Dendritic cell treated with granulocyte-macrophage colony-stimulating factor and Interleukin-4, amounts not matched to agents 40 ng/mL and 50 ng/mL, for 4 days (primary cell): ENCODE results near the gene HMOX1.
"Not testable (repeated sequence)": the region's sequence is repeated elsewhere in the genome, so short reads cannot be mapped to it uniquely, and the experiment has no call there.

Experiments
- H3K27ac Mint-ChIP-seq: one replicate; pipeline ENCODE4 v1.8.0; 2022; ENCODE audit warnings: mild to moderate bottlenecking, mixed read lengths
- H3K27me3 Mint-ChIP-seq: one replicate; pipeline ENCODE4 v1.8.0; 2022; ENCODE audit warnings: mild to moderate bottlenecking, mixed read lengths
- H3K36me3 Mint-ChIP-seq: one replicate; pipeline ENCODE4 v1.8.0; 2022; ENCODE audit warnings: low read depth, mixed read lengths
- H3K4me1 Mint-ChIP-seq: one replicate; pipeline ENCODE4 v1.8.0; 2022; ENCODE audit warnings: low read depth, mixed read lengths
- H3K4me3 Mint-ChIP-seq: one replicate; pipeline ENCODE4 v1.8.0; 2022; ENCODE audit warnings: mild to moderate bottlenecking, moderate library complexity, mixed read lengths
- H3K9me3 Mint-ChIP-seq: one replicate; pipeline ENCODE4 v1.8.0; 2022; ENCODE audit warnings: mixed read lengths
- intact Hi-C: fragments of 100-400 bp; cut with micrococcal nuclease; formaldehyde crosslinking; loops from one replicate; pipeline ENCODE4 v1.15.0; 2022

The HMOX1 gene

DNA sequence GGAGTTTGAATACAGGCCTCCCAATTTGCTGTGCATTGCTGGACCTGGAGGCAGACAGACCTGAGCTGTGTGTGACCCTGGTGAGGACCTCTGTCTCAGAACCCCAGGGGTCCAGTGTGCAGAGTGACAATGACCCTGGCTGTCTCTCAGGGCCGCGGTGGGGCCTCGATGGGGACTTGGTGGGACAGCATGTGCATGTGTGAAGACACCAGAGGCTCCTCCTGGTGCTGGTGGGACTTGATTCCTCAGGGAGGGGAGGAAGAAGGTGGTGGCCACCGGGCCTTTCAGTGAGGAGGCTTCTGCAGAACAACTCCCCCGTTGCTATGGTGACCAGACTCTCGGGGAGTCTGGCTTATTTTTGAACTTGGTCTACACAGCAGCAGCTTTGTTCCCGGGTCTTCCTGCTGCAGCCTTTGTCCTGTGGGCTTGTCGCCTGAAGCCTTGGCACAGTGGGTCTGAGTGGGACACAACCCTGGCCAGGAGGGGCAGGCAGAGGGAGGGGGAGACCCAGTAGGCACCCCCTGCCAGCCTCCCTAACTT lies 54.4 kb downstream of the HMOX1 start:
- Mint-ChIP-seq H3K4me3 (no peak overlapping the region), H3K9me3 (peaks cover 24% of the 10 kb centered on the region), H3K27me3 (no peaks in the 10 kb centered on the region), H3K27ac (no peak overlapping the region), H3K4me1 (peaks cover 7% of the 10 kb centered on the region), H3K36me3 (peaks cover 68% of the 10 kb centered on the region)
- intact Hi-C loops = no loop called here

DNA sequence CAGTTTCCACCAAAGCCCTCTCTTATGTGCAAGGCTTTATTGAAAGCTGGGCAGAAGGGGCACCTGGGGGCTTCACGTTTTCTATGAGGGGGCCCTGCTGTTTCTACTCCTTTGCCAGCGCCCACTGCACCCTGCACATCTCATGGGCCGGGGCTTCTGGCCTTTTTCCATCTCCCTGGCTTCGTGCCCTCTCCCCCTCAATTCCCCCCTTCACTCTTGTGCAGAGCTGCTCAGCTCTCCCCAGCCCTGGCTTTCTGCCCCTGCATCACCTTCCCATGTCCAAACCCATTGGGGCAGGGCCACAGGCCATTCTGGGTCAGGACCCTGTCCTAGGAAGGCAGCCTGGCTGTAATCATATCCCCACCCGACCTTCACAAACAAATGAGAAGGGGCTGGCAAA lies 55.5 kb downstream of the HMOX1 start:
- Mint-ChIP-seq H3K27ac (no peak overlapping the region), H3K9me3 (peaks cover 24% of the 10 kb centered on the region), H3K27me3 (no peaks in the 10 kb centered on the region), H3K4me1 (peaks cover 13% of the 10 kb centered on the region), H3K36me3 (peaks cover 70% of the 10 kb centered on the region), H3K4me3 (no peak overlapping the region)
- intact Hi-C loops = no loop called here

DNA sequence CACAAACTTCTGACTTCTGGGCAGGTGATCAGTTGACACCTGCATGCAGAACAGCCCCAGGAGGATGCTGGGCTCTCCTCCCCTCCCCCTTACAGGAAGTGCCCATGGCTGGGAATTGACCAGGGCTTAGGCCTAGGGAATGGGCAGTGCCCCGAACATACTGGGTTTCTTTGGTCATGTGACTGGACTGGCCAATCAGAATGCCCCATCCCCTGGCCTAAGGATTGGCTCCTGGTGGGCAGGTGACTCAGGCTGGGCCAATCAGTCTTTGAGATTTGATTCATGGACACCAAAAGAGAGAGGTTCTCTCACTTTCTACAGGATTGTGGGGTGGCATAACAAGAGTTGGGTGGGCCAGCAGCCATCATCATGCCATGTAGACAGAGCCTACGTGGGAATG lies 56.2 kb downstream of the HMOX1 start:
- H3K36me3 Mint-ChIP-seq = peaks cover 72% of the 10 kb centered on the region
- no peaks in the 10 kb centered on the region for H3K27me3 Mint-ChIP-seq
- peaks cover 16% of the 10 kb centered on the region for H3K4me1 Mint-ChIP-seq
- intact Hi-C loops = no loop called here
- H3K4me3 Mint-ChIP-seq = no peak overlapping the region
- peaks cover 24% of the 10 kb centered on the region for H3K9me3 Mint-ChIP-seq
- no peak overlapping the region for H3K27ac Mint-ChIP-seq

DNA sequence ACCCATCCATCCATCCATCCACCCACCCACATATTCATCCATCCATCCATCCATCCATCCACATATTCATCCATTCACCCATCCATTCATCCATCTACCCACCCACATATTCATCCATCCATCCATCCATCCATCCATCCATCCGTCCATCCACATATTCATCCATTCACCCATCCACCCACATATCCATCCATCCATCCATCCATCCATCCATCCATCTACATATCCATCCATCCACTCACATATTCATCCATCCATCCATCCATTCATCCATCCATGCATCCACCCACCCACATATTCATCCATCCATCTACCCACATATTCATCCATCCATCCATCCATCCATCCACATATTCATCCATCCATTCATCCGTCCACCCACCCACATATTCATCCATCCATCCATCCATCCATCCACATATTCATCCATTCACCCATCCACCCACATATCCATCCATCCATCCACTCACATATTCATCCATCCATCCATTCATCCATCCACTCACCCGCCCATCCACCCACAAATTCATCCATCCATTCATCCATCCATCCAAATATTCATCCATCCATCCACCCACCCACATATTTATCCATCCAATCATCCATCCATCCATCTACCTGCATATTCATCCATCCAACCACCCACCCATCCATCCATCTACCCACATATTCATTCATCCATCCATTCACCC lies 57.9 kb downstream of the HMOX1 start:
- H3K4me3 Mint-ChIP-seq, intact Hi-C loops, H3K27ac Mint-ChIP-seq, H3K27me3 Mint-ChIP-seq: not testable (repeated sequence)
- peaks cover 12% of the 10 kb centered on the region for H3K9me3 Mint-ChIP-seq
- peaks cover 63% of the 10 kb centered on the region for H3K36me3 Mint-ChIP-seq
- peaks cover 16% of the 10 kb centered on the region for H3K4me1 Mint-ChIP-seq

DNA sequence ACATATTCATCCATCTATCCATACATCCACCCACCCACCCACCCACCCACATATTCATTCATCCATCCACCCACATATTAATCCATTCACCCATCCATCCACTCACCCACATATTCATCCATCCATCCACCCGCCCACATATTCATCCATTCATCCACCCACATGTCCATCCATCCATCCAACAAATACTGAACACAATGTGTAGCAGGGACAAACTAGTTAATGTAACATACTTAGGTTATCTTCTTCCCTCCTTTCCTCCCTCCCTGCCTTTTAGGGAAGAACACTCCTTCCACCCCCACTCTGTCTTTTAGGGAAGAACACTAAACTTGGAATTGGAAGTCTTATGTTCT lies 58.4 kb downstream of the HMOX1 start:
- H3K27ac Mint-ChIP-seq = no peak overlapping the region
- intact Hi-C loops = no loop called here

DNA sequence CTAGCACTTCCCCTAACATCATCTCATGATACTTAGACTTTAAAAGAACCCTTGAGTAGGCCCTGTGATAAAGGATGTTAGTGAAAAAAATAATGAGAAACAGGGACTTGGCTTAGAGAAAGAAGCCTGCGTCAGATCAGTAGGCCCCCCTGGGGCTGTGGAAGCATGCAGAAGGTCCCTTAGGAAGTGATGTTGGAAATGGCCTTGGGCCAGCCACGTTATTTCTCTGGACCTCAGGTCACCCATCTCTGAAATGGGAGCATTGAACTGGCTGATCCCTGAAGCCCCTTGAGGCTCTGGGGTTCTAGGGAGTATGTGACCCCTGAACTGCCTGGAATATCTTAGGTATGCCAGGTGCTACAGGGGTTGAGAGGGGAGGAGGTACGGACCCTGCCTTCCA lies 59.2 kb downstream of the HMOX1 start:
- Mint-ChIP-seq H3K4me1 (peaks cover 16% of the 10 kb centered on the region), H3K27ac (no peak overlapping the region), H3K9me3 (peaks cover 12% of the 10 kb centered on the region), H3K4me3 (no peak overlapping the region), H3K27me3 (no peaks in the 10 kb centered on the region), H3K36me3 (peaks cover 50% of the 10 kb centered on the region)
- intact Hi-C loops = no loop called here

More for the DNA sequence above, 58.4 kb downstream of the HMOX1 start:
- Mint-ChIP-seq H3K4me3 (no peak overlapping the region), H3K4me1 (peaks cover 16% of the 10 kb centered on the region), H3K36me3 (peaks cover 58% of the 10 kb centered on the region), H3K27me3 (no peaks in the 10 kb centered on the region), H3K9me3 (peaks cover 12% of the 10 kb centered on the region)

DNA sequence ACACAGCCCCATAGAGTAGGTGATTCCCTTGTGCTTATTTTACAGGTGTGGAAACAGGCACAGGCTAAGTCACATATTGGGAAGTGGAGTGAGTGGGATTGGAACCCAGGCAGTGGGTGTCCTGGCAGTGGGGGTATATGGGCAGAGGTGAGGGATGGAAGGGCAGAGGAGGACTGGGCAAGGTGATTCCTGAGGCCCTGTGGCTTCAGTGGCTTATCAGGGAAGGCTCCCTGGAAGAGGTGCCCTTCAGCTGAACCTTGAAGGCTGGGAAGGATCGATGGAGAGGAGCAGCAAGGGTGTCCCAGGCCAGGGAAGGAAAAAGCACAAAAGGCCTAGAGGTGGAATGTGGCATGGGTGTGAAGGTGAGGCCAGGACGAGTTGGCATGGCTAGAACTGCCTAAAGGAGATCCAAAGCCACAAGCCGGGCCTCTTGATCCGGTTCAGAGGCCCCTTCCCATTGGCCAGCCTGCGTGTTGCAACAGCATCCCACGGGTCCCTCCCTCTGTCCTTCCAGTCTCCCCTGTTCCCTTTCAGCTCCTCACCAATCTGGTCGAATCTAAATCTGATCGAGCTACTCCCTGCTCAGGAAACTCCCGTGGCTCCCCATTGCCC lies 60.7 kb downstream of the HMOX1 start:
- peaks cover 42% of the 10 kb centered on the region for H3K36me3 Mint-ChIP-seq
- no peaks in the 10 kb centered on the region for H3K27me3 Mint-ChIP-seq
- intact Hi-C loops = no loop called here

DNA sequence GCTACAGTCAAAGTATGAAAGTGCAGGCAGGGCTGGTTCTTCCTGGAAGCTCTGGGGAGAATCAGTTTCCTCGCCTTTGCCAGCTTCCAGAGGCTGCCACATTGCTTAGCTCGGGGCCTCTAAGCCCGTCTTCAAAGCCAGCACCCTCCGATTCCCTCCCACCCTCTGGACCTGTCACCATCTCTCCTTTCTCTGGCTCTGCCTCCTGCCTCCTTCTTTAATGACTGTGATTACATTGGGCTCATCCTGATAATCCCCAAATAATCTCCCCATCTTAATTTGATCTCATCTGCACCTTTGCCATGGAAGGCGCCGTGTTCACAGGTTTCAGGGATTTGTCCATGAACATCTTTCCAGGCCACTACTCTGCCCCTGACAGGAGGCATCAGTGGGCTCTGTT lies 61.6 kb downstream of the HMOX1 start:
- intact Hi-C loops = no loop called here
- Mint-ChIP-seq H3K27me3 (no peaks in the 10 kb centered on the region), H3K4me3 (no peak overlapping the region), H3K36me3 (peaks cover 44% of the 10 kb centered on the region), H3K27ac (no peak overlapping the region), H3K9me3 (peaks cover 12% of the 10 kb centered on the region), H3K4me1 (peaks cover 24% of the 10 kb centered on the region)

More for the DNA sequence above, 60.7 kb downstream of the HMOX1 start:
- Mint-ChIP-seq H3K4me1 (peaks cover 21% of the 10 kb centered on the region), H3K4me3 (no peak overlapping the region), H3K9me3 (peaks cover 12% of the 10 kb centered on the region), H3K27ac (no peak overlapping the region)

DNA sequence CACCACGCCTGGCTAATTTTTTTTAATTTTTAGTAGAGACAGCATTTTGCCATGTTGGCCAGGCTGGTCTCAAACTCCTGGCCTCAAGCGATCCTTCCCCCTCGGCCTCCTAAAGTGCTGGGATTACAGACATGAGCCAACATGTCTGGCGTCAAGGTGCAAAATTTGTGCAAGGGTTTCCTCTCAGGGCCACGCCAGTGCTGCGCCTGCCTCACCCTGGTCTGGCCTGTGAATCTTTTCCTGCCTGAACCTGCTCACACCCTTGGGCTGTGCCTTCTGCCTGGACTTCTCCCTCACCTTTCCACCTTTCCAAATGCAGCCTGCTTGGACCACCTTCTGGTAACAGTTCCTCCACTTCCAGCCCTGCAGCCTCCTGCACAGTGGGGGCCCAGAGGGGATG lies 62.4 kb downstream of the HMOX1 start:
- intact Hi-C loops = no loop called here
- Mint-ChIP-seq H3K27ac (no peak overlapping the region), H3K9me3 (peaks cover 9% of the 10 kb centered on the region), H3K27me3 (no peaks in the 10 kb centered on the region), H3K4me3 (no peak overlapping the region), H3K4me1 (peaks cover 31% of the 10 kb centered on the region), H3K36me3 (peaks cover 42% of the 10 kb centered on the region)
